Amygdala (tissue), 56 donors: Measurements from ENCODE around the gene ATG9B.
A peak's percentile ranks its signal among the peaks of the same experiment; 100 is the strongest.

Experiments used
- DNase-seq, 56 donors: peaks; one replicate each; lab custom pipeline; 2025; lab: John Stamatoyannopoulos, UW

ATG9B gene, protein sequence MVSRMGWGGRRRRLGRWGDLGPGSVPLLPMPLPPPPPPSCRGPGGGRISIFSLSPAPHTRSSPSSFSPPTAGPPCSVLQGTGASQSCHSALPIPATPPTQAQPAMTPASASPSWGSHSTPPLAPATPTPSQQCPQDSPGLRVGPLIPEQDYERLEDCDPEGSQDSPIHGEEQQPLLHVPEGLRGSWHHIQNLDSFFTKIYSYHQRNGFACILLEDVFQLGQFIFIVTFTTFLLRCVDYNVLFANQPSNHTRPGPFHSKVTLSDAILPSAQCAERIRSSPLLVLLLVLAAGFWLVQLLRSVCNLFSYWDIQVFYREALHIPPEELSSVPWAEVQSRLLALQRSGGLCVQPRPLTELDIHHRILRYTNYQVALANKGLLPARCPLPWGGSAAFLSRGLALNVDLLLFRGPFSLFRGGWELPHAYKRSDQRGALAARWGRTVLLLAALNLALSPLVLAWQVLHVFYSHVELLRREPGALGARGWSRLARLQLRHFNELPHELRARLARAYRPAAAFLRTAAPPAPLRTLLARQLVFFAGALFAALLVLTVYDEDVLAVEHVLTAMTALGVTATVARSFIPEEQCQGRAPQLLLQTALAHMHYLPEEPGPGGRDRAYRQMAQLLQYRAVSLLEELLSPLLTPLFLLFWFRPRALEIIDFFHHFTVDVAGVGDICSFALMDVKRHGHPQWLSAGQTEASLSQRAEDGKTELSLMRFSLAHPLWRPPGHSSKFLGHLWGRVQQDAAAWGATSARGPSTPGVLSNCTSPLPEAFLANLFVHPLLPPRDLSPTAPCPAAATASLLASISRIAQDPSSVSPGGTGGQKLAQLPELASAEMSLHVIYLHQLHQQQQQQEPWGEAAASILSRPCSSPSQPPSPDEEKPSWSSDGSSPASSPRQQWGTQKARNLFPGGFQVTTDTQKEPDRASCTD

DNA sequence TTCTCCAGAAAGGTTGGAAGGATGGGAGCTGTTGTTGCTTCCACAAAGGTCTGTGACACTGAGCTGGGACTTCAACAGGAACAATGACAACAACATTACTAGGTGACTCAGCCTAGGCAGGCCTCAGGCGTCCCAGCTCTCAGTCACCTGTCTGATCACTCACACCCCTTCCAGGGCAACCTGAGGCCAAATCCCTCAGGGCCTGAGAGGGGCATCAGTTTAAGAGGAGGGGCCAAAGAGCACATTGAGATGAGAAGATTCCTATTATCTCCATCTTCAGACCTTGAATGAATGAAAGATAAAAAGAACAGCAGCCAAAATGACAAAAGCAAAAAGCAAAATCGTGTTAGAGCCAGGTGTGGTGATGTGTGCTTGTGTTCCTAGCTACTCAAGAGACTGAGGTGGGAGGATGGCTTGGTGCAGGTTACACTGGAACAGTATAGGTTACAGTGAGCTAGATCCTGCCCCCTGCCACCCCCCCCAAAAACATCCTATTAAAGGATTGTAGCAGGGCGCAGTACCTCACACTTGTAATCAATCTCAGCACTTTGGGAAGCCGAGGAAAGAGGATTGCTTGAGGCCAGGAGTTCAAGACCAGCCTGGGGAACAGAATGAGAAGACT, at the start of gene ATG9B:
Gene ATG9B, minus strand, starts transcription at position 60 of the 622 bp plus-strand sequence. CDS start 71 bp downstream, outside the sequence.
- no peak for DNase-seq

DNA sequence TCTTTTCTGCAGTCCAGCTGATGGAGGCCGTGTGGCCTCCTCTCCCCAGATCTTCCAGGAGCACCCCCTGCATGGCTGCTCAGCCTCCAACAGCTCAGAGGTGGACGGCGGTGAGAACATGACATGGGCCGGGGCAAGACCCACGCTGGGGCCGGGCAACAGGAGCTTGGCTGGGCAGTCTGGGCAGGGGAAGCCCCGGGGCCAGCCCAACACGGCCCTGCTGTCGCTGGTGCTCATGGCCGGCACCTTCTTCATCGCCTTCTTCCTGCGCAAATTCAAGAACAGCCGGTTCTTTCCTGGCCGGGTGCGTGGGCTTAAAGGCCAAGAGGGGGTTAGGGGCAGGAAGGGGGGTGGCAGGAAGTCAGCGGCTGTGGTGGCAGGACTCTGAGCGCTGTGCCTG, 49.7 kb upstream of the ATG9B start:
- no peak for DNase-seq

- no peak for DNase-seq
Observed at GRCh38 chr7:151071032-151071866, 47.0 kb upstream of the ATG9B start.

- DNase-seq: no peak
Observed at GRCh38 chr7:151070574-151070960, 46.3 kb upstream of the ATG9B start.

DNA sequence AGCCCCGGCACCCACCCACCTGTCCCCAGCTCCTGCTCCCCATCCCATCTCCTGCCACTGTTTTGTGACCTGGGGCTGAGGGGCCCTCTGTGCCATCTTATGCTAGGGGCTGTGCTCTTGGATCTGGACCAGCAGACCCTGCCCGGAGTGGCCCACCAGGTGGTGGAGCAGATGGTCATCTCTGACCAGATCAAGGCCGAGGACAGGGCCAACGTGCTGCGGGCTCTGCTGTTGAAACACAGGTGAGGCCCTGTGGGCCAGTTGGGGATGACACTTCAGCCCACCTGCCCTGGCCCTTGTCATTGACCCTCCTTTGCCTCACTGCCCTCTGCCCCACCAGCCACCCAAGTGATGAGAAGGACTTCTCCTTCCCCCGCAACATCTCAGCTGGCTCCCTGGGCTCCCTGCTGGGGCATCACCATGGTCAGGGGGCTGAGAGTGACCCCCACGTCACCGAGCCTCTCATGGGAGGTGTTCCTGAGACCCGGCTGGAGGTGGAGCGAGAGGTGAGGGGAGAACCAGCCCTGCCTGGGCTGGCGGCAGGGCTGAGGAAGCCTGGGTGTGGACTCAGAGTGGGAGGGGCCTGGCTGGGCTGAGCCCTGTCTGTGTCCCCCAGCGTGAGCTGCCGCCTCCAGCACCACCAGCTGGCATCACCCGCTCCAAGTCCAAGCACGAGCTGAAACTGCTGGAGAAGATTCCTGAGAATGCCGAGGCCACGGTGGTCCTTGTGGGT, 45.7 kb upstream of the ATG9B start:
- DNase-seq: no peak

DNA sequence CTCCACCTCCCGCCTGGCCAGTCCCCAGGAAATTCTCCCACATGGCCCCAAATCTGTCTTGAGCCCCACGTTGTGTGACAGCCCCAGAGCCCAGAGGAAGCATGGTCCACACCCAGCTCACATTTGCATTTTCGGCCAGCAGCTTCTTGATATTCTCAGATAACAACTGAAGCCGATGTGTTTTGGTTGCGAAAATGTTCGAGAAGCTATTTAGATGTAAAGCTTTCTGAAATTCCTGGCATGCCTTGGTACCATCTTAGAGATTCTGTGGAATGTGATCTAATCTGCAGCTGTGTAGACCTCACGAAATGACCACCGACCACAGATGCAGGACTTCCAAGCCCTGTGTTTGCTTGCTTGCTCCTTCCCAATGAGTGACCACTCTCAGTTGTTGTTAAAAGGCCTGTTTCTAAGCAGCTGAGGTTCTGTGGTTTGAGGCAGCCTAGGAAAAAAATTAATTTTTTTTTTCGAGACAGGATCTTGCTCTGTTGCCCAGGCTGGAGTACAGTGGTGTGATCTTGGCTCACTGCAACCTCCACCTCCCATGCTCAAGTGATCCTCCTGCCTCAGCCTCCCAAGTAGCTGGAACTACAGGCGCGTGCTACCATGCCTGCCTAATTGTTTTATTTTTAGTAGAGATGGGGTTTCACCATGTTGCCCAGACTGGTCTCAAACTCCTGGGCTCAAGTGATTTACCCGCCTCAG, 43.9 kb upstream of the ATG9B start:
- no peak for DNase-seq

DNA sequence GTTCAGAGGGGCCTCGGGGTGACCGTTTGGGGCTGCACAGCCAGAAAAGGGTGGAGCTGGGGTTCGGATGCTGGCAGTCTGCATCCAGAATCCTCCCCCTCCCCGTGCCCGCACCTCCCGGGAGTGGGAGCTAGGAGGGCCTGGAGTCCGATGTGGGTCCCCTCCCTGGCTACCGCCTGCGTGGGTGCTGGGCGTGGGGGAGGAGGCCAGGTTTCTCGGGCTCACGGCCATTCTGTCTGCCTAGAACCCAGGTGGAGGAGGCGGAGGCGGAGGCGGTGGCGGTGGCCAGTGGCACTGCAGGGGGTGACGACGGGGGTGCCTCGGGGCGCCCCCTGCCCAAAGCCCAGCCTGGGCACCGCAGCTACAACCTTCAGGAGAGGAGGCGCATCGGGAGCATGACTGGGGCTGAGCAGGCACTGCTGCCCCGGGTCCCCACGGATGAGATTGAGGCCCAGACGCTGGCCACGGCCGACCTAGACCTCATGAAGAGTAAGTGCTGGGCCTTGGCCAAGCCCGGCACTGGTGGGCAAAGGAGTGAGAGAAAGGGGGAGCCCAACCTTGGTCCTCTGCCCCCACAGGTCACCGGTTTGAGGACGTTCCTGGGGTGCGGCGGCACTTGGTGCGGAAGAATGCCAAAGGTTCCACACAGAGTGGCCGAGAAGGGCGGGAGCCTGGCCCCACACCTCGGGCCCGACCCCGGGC, 42.1 kb upstream of the ATG9B start:
- no peak for DNase-seq

DNA sequence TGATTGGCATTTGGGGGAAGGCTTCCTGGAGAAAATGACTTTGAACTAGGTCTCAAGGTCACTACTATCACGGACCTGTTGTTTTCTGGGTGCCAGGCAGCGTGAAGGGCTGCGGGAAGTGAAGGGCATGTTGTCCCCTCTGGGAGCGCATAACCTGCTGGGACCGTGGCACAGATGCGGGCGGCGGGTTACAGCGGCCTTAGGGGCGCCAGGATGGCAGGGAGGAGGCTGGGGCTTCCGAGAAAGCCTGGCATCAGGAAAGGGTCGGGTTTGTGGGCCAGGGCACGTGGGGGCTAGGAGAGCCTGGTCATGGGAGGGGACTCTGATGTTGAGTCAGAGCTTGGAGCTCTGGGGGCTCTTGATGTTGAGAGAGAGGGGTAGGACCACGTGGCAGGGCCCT, 41.2 kb upstream of the ATG9B start:
- DNase-seq: no peak

- DNase-seq: no peak
Observed at GRCh38 chr7:151064993-151065392, 40.7 kb upstream of the ATG9B start.

DNA sequence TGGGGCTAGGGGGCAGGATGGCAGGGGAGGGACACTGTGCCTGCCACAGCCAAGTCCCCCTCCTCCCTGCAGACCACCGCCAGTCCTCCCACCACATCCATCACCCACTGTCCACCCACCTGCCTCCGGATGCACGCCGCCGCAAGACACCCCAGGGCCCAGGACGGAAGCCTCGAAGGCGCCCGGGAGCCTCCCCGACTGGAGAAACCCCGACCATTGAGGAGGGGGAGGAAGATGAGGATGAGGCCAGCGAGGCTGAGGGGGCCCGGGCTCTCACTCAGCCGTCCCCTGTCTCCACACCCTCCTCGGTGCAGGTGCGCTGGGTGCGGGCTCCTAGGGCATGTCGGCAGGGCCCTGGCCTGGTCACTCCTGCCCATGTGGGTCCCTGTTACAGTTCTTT, 40.2 kb upstream of the ATG9B start:
- no peak for DNase-seq

GRCh38 chr7:151063212-151063561, 38.9 kb upstream of the ATG9B start:
- DNase-seq: no peak

DNA sequence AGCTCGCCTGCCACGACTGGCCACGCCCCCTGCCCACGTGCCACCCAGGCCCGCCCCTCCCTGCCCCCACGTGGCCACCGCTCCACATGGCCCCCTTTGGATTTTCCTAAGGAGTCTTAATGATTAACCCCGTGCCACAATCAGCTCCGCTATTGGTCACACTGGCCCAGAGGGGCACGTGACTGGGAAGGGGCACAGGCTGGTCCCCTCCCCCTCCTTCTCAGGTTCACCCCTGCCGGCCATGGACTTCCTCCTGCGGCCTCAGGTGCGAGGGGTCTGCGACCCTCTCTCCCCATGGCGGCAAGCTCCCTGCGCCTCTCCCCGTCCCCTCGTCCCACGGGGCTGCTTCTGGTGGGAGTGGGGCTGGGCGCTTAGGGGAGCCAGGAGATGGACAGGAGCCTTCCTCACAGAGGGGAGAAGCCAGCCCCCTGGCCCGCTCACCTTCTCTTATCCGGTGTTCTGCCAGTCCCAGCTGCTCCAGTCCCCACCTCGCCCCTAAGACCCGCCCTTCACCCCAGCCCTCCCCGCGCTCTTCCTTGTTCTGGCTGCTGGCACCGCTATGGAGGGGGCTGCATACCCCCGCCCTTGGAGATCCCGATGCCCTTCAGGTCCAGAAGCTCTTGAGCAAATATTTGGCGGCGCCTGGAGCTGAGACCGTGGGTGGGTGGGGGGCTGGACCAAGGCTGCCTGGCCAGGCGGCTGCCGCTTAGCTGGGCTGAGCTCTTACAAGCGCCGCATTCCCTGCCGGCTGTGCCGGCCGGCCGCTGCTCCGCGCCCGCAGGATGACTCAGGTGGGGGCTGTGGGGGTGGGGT, 38.3 kb upstream of the ATG9B start:
- no peak for DNase-seq

GRCh38 chr7:151062111-151062398, 37.8 kb upstream of the ATG9B start:
- no peak for DNase-seq

- DNase-seq: no peak
Observed at GRCh38 chr7:151061213-151062110, 37.2 kb upstream of the ATG9B start.

GRCh38 chr7:151060416-151061212, 36.3 kb upstream of the ATG9B start:
- DNase-seq: peak in 30 of 56 donors; percentile 12 to 72 (median 40)

- DNase-seq: peak in 1 of 56 donors; percentile 60
Observed at GRCh38 chr7:151060113-151060415, 35.8 kb upstream of the ATG9B start.
